ENCODE data around the gene PACS1. TPM values are rescaled to one million over a fixed set of nuclear protein-coding genes. Genes with fewer than 3 reads are reported as not detected.

PACS1 gene
- total RNA-seq, 1 experiment from 2014 or later: 33.5 TPM

GRCh38 chr11:66262696-66263095 is 192.6 kb downstream of the PACS1 start:
- H3K27ac Mint-ChIP-seq (ENCODE audit: low read depth, unreplicated experiment): no peak overlapping the region
- TF ChIP-seq CTCF (IDR thresholded peaks at IDR 0.05; ENCODE audit: unreplicated experiment): no peak
- POLR2A ChIA-PET: interaction anchor here (1.6 kb wide), 1 partner anchor 18 kb away, joined by 4 read pairs; no protein-coding TSS in a partner anchor

DNA sequence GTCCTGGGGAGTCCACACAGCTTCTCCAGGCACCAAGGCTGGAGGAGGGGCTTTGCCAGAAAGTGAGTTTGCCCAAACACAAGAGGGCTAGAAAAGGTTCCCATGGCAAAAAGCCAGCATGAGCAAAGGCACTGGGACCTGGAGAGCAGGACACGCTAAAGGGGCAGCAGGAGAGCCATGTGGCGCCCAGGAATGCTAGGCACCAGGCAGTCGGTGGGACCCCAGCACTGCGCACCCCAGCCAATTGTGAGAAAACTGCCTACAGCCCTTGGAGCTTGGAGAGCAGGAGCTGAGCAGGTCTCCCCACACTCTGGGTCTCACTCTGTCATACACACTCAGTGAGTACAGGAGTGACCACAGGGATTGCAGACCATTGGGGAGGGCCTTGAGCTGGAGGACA is 193.2 kb downstream of the PACS1 start:
- H3K9me3 Mint-ChIP-seq (ENCODE audit: unreplicated experiment): no peaks in the 10 kb centered on the region
- H3K36me3 Mint-ChIP-seq (ENCODE audit: insufficient read depth, unreplicated experiment): peaks cover 51% of the 10 kb centered on the region
- no peak overlapping the region for H3K4me3 Mint-ChIP-seq (ENCODE audit: unreplicated experiment)
- ChIA-PET CTCF (no interaction called here), POLR2A (interaction anchor here (1.6 kb wide), 1 partner anchor 18 kb away, joined by 4 read pairs; no protein-coding TSS in a partner anchor)
- no peak for DNase-seq (ENCODE audit: unreplicated experiment)
- peaks cover 7% of the 10 kb centered on the region for H3K4me1 Mint-ChIP-seq (ENCODE audit: insufficient read depth, unreplicated experiment)
- no TSS peak for BruUV-seq (replicated peaks)
- no peak overlapping the region for H3K27ac Mint-ChIP-seq (ENCODE audit: low read depth, unreplicated experiment)
- H3K27me3 Mint-ChIP-seq (ENCODE audit: insufficient read depth, unreplicated experiment): no peaks in the 10 kb centered on the region
- TF ChIP-seq CTCF (IDR thresholded peaks at IDR 0.05; ENCODE audit: unreplicated experiment): no peak
- intact Hi-C loops (cut with micrococcal nuclease): no loop called here

More at GRCh38 chr11:66262696-66263095, 192.6 kb downstream of the PACS1 start:
- intact Hi-C loops (cut with micrococcal nuclease): no loop called here
- Mint-ChIP-seq H3K4me1 (ENCODE audit: insufficient read depth, unreplicated experiment) (peaks cover 7% of the 10 kb centered on the region), H3K36me3 (ENCODE audit: insufficient read depth, unreplicated experiment) (peaks cover 49% of the 10 kb centered on the region), H3K4me3 (ENCODE audit: unreplicated experiment) (no peak overlapping the region), H3K9me3 (ENCODE audit: unreplicated experiment) (no peaks in the 10 kb centered on the region), H3K27me3 (ENCODE audit: insufficient read depth, unreplicated experiment) (no peaks in the 10 kb centered on the region)
- DNase-seq (ENCODE audit: unreplicated experiment): no peak
- BruUV-seq (replicated peaks): no TSS peak
- CTCF ChIA-PET: interaction anchor here (1.3 to 1.4 kb wide), 3 partner anchors 19 to 41 kb away, joined by 3 to 7 read pairs (median 6); no protein-coding TSS in a partner anchor

DNA sequence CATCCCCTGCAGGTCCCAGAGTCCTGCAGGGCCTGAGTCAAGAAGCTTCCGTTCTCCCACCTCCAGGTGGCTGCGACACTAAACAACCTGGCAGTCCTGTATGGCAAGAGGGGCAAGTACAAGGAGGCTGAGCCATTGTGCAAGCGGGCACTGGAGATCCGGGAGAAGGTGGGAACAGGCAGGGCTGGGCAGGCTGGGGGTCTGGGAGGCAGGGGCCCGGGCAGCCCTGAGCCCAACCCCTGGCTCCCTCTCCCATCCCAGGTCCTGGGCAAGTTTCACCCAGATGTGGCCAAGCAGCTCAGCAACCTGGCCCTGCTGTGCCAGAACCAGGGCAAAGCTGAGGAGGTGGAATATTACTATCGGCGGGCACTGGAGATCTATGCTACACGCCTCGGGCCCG is 193.7 kb downstream of the PACS1 start:
- H3K4me1 Mint-ChIP-seq (ENCODE audit: insufficient read depth, unreplicated experiment): peaks cover 7% of the 10 kb centered on the region
- ChIA-PET CTCF (no interaction called here), POLR2A (interaction anchor here (0.6 to 1.6 kb wide), 2 partner anchors 17 to 63 kb away, joined by 3 to 4 read pairs; no protein-coding TSS in a partner anchor)
- H3K27me3 Mint-ChIP-seq (ENCODE audit: insufficient read depth, unreplicated experiment): no peaks in the 10 kb centered on the region
- no peak for DNase-seq (ENCODE audit: unreplicated experiment)
- TF ChIP-seq CTCF (IDR thresholded peaks at IDR 0.05; ENCODE audit: unreplicated experiment): no peak
- no peak overlapping the region for H3K4me3 Mint-ChIP-seq (ENCODE audit: unreplicated experiment)
- H3K9me3 Mint-ChIP-seq (ENCODE audit: unreplicated experiment): no peaks in the 10 kb centered on the region
- no peak overlapping the region for H3K27ac Mint-ChIP-seq (ENCODE audit: low read depth, unreplicated experiment)
- intact Hi-C loops (cut with micrococcal nuclease): no loop called here
- no TSS peak for BruUV-seq (replicated peaks)
- H3K36me3 Mint-ChIP-seq (ENCODE audit: insufficient read depth, unreplicated experiment): peaks cover 51% of the 10 kb centered on the region

GRCh38 chr11:66264383-66264782 is 194.3 kb downstream of the PACS1 start:
- Mint-ChIP-seq H3K27me3 (ENCODE audit: insufficient read depth, unreplicated experiment) (no peaks in the 10 kb centered on the region), H3K36me3 (ENCODE audit: insufficient read depth, unreplicated experiment) (peaks cover 46% of the 10 kb centered on the region), H3K4me1 (ENCODE audit: insufficient read depth, unreplicated experiment) (peaks cover 2% of the 10 kb centered on the region), H3K27ac (ENCODE audit: low read depth, unreplicated experiment) (no peak overlapping the region), H3K9me3 (ENCODE audit: unreplicated experiment) (no peaks in the 10 kb centered on the region), H3K4me3 (ENCODE audit: unreplicated experiment) (no peak overlapping the region)
- intact Hi-C loops (cut with micrococcal nuclease): no loop called here
- no TSS peak for BruUV-seq (replicated peaks)
- no peak for TF ChIP-seq CTCF (IDR thresholded peaks at IDR 0.05; ENCODE audit: unreplicated experiment)
- no peak for DNase-seq (ENCODE audit: unreplicated experiment)
- ChIA-PET POLR2A (interaction anchor here (0.6 kb wide), 1 partner anchor 63 kb away, joined by 3 read pairs; no protein-coding TSS in a partner anchor), CTCF (interaction anchor here (1.5 kb wide), 1 partner anchor 42 kb away, joined by 8 read pairs; no protein-coding TSS in a partner anchor)

Data from MCF 10A (cell line).